ENCODE results near the gene NCKAP5.

The NCKAP5 gene

DNA sequence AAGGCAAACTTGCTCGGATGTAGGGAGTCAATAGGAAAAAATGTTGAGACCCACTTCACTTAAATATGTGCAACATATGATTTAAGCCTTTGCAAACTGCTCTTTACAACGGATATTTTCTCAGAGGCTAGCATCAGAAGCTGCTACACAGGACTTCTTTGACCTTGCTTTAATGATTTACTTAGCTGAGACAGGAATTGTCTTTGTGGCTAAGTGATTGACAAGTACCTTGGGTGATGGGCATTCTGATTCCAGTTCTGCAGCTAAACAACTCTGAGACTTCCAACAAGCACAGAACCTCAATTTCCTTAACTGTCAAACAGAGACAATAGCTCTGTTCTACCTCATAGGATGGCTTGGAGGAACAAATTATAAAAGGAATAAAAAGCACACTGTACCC is 150.2 kb downstream of the NCKAP5 start:
- no peak for DNase-seq
- Histone ChIP-seq H3K4me3 (ENCODE audit: low read depth, low read length) (no peak overlapping the region), H3K36me3 (replicated peaks) (no peaks in the 10 kb centered on the region), H3K27ac (no peak overlapping the region), H3K27me3 (replicated peaks) (no peaks in the 10 kb centered on the region)
- TF ChIP-seq, protein P1, sequence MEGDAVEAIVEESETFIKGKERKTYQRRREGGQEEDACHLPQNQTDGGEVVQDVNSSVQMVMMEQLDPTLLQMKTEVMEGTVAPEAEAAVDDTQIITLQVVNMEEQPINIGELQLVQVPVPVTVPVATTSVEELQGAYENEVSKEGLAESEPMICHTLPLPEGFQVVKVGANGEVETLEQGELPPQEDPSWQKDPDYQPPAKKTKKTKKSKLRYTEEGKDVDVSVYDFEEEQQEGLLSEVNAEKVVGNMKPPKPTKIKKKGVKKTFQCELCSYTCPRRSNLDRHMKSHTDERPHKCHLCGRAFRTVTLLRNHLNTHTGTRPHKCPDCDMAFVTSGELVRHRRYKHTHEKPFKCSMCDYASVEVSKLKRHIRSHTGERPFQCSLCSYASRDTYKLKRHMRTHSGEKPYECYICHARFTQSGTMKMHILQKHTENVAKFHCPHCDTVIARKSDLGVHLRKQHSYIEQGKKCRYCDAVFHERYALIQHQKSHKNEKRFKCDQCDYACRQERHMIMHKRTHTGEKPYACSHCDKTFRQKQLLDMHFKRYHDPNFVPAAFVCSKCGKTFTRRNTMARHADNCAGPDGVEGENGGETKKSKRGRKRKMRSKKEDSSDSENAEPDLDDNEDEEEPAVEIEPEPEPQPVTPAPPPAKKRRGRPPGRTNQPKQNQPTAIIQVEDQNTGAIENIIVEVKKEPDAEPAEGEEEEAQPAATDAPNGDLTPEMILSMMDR (IDR thresholded peaks at IDR 0.05; ENCODE audit: low read depth, low read length, missing control alignments): no peak
- in situ Hi-C loops (cut with HindIII; ENCODE audit: low pct_ligation_motif_present, low sequenced_read_pairs): no loop called here

GRCh38 chr2:133417415-133417814 is 150.8 kb downstream of the NCKAP5 start:
- Histone ChIP-seq H3K27me3 (replicated peaks) (no peaks in the 10 kb centered on the region), H3K4me3 (ENCODE audit: low read depth, low read length) (no peak overlapping the region), H3K36me3 (replicated peaks) (no peaks in the 10 kb centered on the region), H3K27ac (no peak overlapping the region)
- TF ChIP-seq, protein P1 (IDR thresholded peaks at IDR 0.05; ENCODE audit: low read depth, low read length, missing control alignments): no peak
- DNase-seq: no peak
- in situ Hi-C loops (cut with HindIII; ENCODE audit: low pct_ligation_motif_present, low sequenced_read_pairs): no loop called here

GRCh38 chr2:133416736-133417135 is 151.5 kb downstream of the NCKAP5 start:
- DNase-seq: no peak
- Histone ChIP-seq H3K36me3 (replicated peaks) (no peaks in the 10 kb centered on the region), H3K4me3 (ENCODE audit: low read depth, low read length) (no peak overlapping the region), H3K27me3 (replicated peaks) (no peaks in the 10 kb centered on the region), H3K27ac (no peak overlapping the region)
- TF ChIP-seq, protein P1 (IDR thresholded peaks at IDR 0.05; ENCODE audit: low read depth, low read length, missing control alignments): no peak
- in situ Hi-C loops (cut with HindIII; ENCODE audit: low pct_ligation_motif_present, low sequenced_read_pairs): no loop called here

DNA sequence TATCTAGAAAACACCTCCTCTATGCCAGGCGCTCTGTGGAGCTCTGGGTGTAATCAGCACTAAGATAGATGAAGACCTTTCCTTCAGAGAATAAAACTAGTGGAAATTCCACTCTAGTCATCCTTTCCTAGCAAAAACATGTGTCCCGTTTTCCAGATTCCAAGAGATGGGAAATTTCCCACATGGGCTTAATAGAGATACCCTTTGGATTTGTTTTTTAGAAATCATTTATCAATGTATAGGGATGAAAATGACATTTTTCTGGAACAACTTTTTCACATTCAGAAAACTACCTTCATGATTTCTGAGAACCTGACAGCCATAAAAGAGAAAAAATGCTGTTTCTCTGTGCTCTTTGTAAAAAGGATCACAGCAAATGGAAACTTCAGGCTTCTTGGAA is 152.1 kb downstream of the NCKAP5 start:
- H3K4me3 ChIP-seq (ENCODE audit: low read depth, low read length): no peak overlapping the region
- H3K36me3 ChIP-seq (replicated peaks): no peaks in the 10 kb centered on the region
- in situ Hi-C loops (cut with HindIII; ENCODE audit: low pct_ligation_motif_present, low sequenced_read_pairs): no loop called here
- H3K27me3 ChIP-seq (replicated peaks): no peaks in the 10 kb centered on the region
- no peak overlapping the region for H3K27ac ChIP-seq
- TF ChIP-seq, protein P1 (IDR thresholded peaks at IDR 0.05; ENCODE audit: low read depth, low read length, missing control alignments): no peak
- no peak for DNase-seq

GRCh38 chr2:133415210-133415876 is 152.9 kb downstream of the NCKAP5 start:
- no peak for DNase-seq
- in situ Hi-C loops (cut with HindIII; ENCODE audit: low pct_ligation_motif_present, low sequenced_read_pairs): no loop called here

More at GRCh38 chr2:133415210-133415876, 152.9 kb downstream of the NCKAP5 start:
- H3K36me3 ChIP-seq (replicated peaks): no peaks in the 10 kb centered on the region
- no peak overlapping the region for H3K27ac ChIP-seq
- H3K4me3 ChIP-seq (ENCODE audit: low read depth, low read length): no peak overlapping the region
- no peaks in the 10 kb centered on the region for H3K27me3 ChIP-seq (replicated peaks)
- TF ChIP-seq, protein P1 (IDR thresholded peaks at IDR 0.05; ENCODE audit: low read depth, low read length, missing control alignments): no peak

All from brain microvascular endothelial cell (primary cell).